IMR-90 (cell line): ENCODE data around the gene METTL17. TPM values are rescaled to one million over a fixed set of nuclear protein-coding genes. Genes with fewer than 3 reads are reported as not detected.
"Not testable (repeated sequence)": the region's sequence is repeated elsewhere in the genome, so short reads cannot be mapped to it uniquely, and the experiment has no call there.

Source experiments
- ATAC-seq: fragments of 200-7000 bp; cut with Tn5 transposase; 2 replicates; pipeline ENCODE4 v1.9.1; 2020; ENCODE audit warnings: low read depth, mild to moderate bottlenecking, moderate library complexity
- BruUV-seq: library from RNA; stranded (reverse); fragments of 400-500 nt; replicated peaks from 2 replicates; lab custom pipeline; 2021; lab: Mats Ljungman, UMichigan
- CTCF ChIA-PET: fragments of 300-600 bp; formaldehyde crosslinking; extraction: SDS; loops from one replicate; lab custom pipeline; 2021; ENCODE audit warnings: antibody characterized with exemption; lab: Yijun Ruan, JAX
- POLR2A ChIA-PET: fragments of 300-600 bp; sonication (Branson Sonifier 250); formaldehyde crosslinking; loops from one replicate; lab custom pipeline; 2022; ENCODE audit warnings: antibody characterized with exemption; ENCODE audit not compliant: unreplicated experiment; lab: Charles Lee
- DNase-seq: peaks from one replicate; pipeline ENCODE4 v3.0.0; 2013
- H2AFZ ChIP-seq: replicated peaks from 2 replicates; pipeline ENCODE3; 2013; ENCODE audit warnings: low read length, mild to moderate bottlenecking; ENCODE audit not compliant: poor library complexity
- H2AK5ac ChIP-seq: 2 replicates; pipeline ENCODE4 v1.6.1; 2013; ENCODE audit warnings: low read depth, low read length, inconsistent platforms
- H2AK9ac ChIP-seq: replicated peaks from 2 replicates; pipeline ENCODE3; 2013; ENCODE audit warnings: mild to moderate bottlenecking, low read depth, low read length, moderate library complexity; ENCODE audit not compliant: poor library complexity
- H2BK120ac ChIP-seq: 2 replicates; pipeline ENCODE4 v1.6.1; 2013; ENCODE audit warnings: low read depth, low read length, inconsistent platforms
- H2BK15ac ChIP-seq: 3 replicates; pipeline ENCODE4 v1.6.1; 2013; ENCODE audit warnings: low read depth, low read length, inconsistent platforms
- H2BK20ac ChIP-seq: 2 replicates; pipeline ENCODE4 v1.6.1; 2013; ENCODE audit warnings: low read depth, mild to moderate bottlenecking, inconsistent platforms, low read length, moderate library complexity
- H2BK5ac ChIP-seq: 2 replicates; pipeline ENCODE4 v1.6.1; 2013; ENCODE audit warnings: mild to moderate bottlenecking, low read depth, low read length, inconsistent platforms; ENCODE audit not compliant: poor library complexity, severe bottlenecking
- H3K14ac ChIP-seq: replicated peaks from 2 replicates; pipeline ENCODE4 v1.6.1; 2013; ENCODE audit warnings: low read depth, low read length, inconsistent platforms
- H3K18ac ChIP-seq: 2 replicates; pipeline ENCODE4 v1.6.1; 2013; ENCODE audit warnings: low read depth, low read length, control low read depth
- H3K23ac ChIP-seq: 2 replicates; pipeline ENCODE4 v1.6.1; 2013; ENCODE audit warnings: low read depth, low read length, inconsistent platforms
- H3K27ac ChIP-seq: 2 replicates; pipeline ENCODE4 v1.5.1; 2013; ENCODE audit warnings: mild to moderate bottlenecking, control low read depth, low read length; ENCODE audit not compliant: insufficient read depth
- H3K27me3 ChIP-seq: 2 replicates; pipeline ENCODE4 v1.6.1; 2013; ENCODE audit warnings: low read length; ENCODE audit not compliant: control insufficient read depth, insufficient read depth
- H3K36me3 ChIP-seq: 2 replicates; pipeline ENCODE4 v1.6.1; 2013; ENCODE audit warnings: low read length, mixed read lengths; ENCODE audit not compliant: control insufficient read depth, insufficient read depth
- H3K4ac ChIP-seq: 2 replicates; pipeline ENCODE4 v1.6.1; 2013; ENCODE audit warnings: low read depth, low read length, inconsistent platforms
- H3K4me1 ChIP-seq: 2 replicates; pipeline ENCODE4 v1.6.1; 2013; ENCODE audit warnings: low read length, mixed read lengths; ENCODE audit not compliant: control insufficient read depth, insufficient read depth
- H3K4me2 ChIP-seq: 2 replicates; pipeline ENCODE4 v1.6.1; 2013; ENCODE audit warnings: low read depth, mild to moderate bottlenecking, control low read depth, low read length, moderate library complexity
- H3K4me3 ChIP-seq: 2 replicates; pipeline ENCODE4 v1.5.1; 2013; ENCODE audit warnings: low read depth, mild to moderate bottlenecking, control low read depth, low read length, moderate library complexity; ENCODE audit not compliant: insufficient read depth
- H3K56ac ChIP-seq: 2 replicates; pipeline ENCODE4 v1.6.1; 2013; ENCODE audit warnings: low read length, inconsistent platforms; ENCODE audit not compliant: insufficient read depth; ENCODE audit errors: extremely low read depth
- H3K79me1 ChIP-seq, 2 experiments: 2 replicates each; pipeline ENCODE4 v1.6.1; 2013; ENCODE audit warnings: low read length in 2 of 2, inconsistent platforms in 1 of 2, low read depth in 1 of 2
- H3K9ac ChIP-seq: 2 replicates; pipeline ENCODE4 v1.6.1; 2013; ENCODE audit warnings: low read depth, low read length, control low read depth
- H3K9me1 ChIP-seq: 2 replicates; pipeline ENCODE4 v1.6.1; 2013; ENCODE audit warnings: low read length, inconsistent platforms; ENCODE audit not compliant: insufficient read depth
- H3K9me3 ChIP-seq: 2 replicates; pipeline ENCODE4 v1.6.1; 2013; ENCODE audit warnings: low read length; ENCODE audit not compliant: control insufficient read depth, insufficient read depth
- H4K20me1 ChIP-seq: 2 replicates; pipeline ENCODE4 v1.6.1; 2013; ENCODE audit warnings: low read length, inconsistent platforms; ENCODE audit not compliant: insufficient read depth
- H4K5ac ChIP-seq: 2 replicates; pipeline ENCODE4 v1.6.1; 2013; ENCODE audit warnings: mild to moderate bottlenecking, low read depth, low read length, control low read depth
- H4K8ac ChIP-seq, 2 experiments: 2 replicates each; pipeline ENCODE4 v1.6.1; 2013; ENCODE audit warnings: low read depth in 2 of 2, low read length in 2 of 2, control low read depth in 1 of 2, inconsistent platforms in 1 of 2
- H4K91ac ChIP-seq: 2 replicates; pipeline ENCODE4 v1.6.1; 2013; ENCODE audit warnings: low read depth, low read length, inconsistent platforms; ENCODE audit not compliant: insufficient read depth
- WGBS, 2 experiments: methylation state at CpG; one replicate each; pipeline versions ENCODE4 v1.1.5 to v1.1.7; 2013; ENCODE audit warnings: missing lambda C conversion rate in 2 of 2; ENCODE audit not compliant: insufficient read length in 1 of 2; ENCODE audit errors: extremely low coverage in 2 of 2; 5-methylcytosine and 5-hydroxymethylcytosine counted together
- dilution Hi-C: fragments of 300-500 bp; cut with HindIII; formaldehyde crosslinking; loops from one replicate; pipeline ENCODE4 v1.14.3; 2018; ENCODE audit warnings: low sequenced_read_pairs; ENCODE audit not compliant: unreplicated experiment
- in situ Hi-C: fragments of 300-500 bp; cut with MboI; formaldehyde crosslinking; loops from 3 replicates; pipeline ENCODE4 v1.14.3; 2019; ENCODE audit warnings: low sequenced_read_pairs, inconsistent platforms, mixed read lengths
- intact Hi-C: fragments of 100-400 bp; cut with micrococcal nuclease; formaldehyde crosslinking; loops from 2 replicates; pipeline ENCODE4 v1.10.0; 2022
- polyA plus RNA-seq, 3 experiments: library from polyadenylated mRNA; depleted of rRNA; stranded (reverse); fragments of >200 nt; gene quantifications; 2 replicates each; pipeline ENCODE4 v1.2.3, GENCODE V29; 2012; ENCODE audit warnings: low replicate concordance in 1 of 3
- total RNA-seq: library from RNA; depleted of rRNA; stranded (reverse); fragments of >200 nt; gene quantifications from 2 replicates; pipeline ENCODE4 v1.2.3, GENCODE V29; 2012

METTL17 gene
- total and polyA plus RNA-seq, 2 of the 4 experiments (the other 2 are of a cell fraction), result 32.8 to 69.7 TPM

DNA sequence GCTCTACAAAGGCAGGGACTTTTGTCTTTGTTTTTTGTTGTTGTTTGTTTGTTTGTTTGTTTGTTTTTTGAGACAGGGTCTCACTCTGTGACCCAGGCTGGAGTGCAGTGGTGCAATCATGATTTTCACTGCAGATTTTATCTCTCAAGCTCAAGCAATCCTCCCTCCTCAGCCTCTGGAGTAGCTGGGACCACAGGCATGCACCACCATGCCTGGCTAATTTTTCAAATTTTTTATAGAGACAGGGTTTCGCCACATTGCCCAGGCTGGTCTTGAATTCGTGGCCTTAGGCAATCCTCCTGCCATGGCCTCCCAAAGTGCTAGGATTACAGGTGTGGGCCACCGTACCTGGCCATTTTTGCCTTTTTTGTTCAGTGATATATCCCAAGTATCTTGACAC is 51.2 kb downstream of the METTL17 start:
- H3K4me3 ChIP-seq, H3K36me3 ChIP-seq, H3K14ac ChIP-seq, H3K4me1 ChIP-seq, H3K9me3 ChIP-seq, H2BK5ac ChIP-seq, H3K9me1 ChIP-seq, POLR2A ChIA-PET, H2BK120ac ChIP-seq, H4K20me1 ChIP-seq, H3K4me2 ChIP-seq, DNase-seq, ATAC-seq, H2AK9ac ChIP-seq, H2AK5ac ChIP-seq, H3K79me1 ChIP-seq, H3K9ac ChIP-seq, in situ Hi-C loops, H3K18ac ChIP-seq, H4K5ac ChIP-seq, H2AFZ ChIP-seq, dilution Hi-C loops, H4K91ac ChIP-seq, H3K4ac ChIP-seq, H3K56ac ChIP-seq, H3K23ac ChIP-seq, H3K27ac ChIP-seq, H4K8ac ChIP-seq, H2BK20ac ChIP-seq, BruUV-seq, H2BK15ac ChIP-seq: not testable (repeated sequence)
- WGBS, 2 experiments, result no CpG with 5 or more reads among the region's 3 CpGs
- peaks cover 30% of the 10 kb centered on the region for H3K27me3 ChIP-seq
- intact Hi-C loops, result loop anchor here (1.0 to 2.0 kb wide), 4 partner anchors 27 to 344 kb away; no protein-coding TSS in a partner anchor
- CTCF ChIA-PET, result interaction anchor here (1.3 to 3.7 kb wide), 3 partner anchors 26 to 78 kb away, joined by 3 to 37 read pairs (median 5); no protein-coding TSS in a partner anchor
